ENCODE data around the gene NUAK1. TPM values are rescaled to one million over a fixed set of nuclear protein-coding genes. Genes with fewer than 3 reads are reported as not detected.
A peak's percentile ranks its signal among the peaks of the same experiment; 100 is the strongest.

The NUAK1 gene
- not detected for total RNA-seq

DNA sequence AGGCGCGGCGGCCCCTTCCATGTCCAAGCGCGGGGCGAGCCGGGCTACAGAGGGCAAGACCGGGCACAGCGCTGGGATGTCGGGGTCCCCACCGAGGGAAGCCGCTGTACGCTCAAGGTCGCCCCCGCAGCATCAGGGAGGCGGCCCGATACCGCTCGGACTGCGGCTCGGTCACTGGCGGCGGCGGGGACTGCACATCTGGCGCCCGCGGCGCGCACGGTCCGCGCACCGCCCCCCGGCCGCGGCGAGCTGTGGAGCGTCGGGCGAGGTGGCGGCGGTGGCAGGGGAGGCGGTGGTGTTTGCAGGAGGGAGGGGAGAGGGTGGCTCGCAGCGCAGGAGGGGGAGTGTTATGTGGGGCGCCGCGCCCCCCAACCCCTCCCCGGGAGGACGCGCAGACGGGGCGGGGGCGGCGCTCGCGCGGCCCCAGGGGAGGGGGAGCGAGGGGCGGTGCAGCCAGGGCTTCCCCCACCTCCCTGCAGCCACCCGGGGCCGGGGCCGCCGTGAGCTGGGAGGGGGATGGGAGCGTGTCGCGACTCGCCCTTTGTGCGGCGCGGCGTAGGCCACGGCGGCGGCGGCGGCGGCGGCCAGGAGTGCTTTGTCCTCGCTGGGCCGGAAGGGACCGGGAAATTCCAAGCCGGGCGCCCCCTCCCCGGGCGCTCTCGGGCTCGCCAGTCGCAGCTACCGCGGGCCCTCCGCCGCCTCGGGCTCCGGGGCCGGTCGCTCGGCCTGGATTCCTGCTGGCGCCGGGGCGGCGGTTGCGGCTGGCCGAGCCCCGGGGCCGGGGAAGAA is at the start of gene NUAK1:
Gene NUAK1, minus strand, starts transcription at position 322 of the 789 bp plus-strand sequence. Its CDS starts 301 bp downstream, at position 21.
- CTCF ChIA-PET = interaction anchor here (1.0 kb wide), 1 partner anchor 719 kb away, joined by 3 read pairs; no protein-coding TSS in a partner anchor
- no peaks in the 10 kb centered on the region for H3K4me1 Mint-ChIP-seq (ENCODE audit: low read depth)
- ATAC-seq = peak; percentile 52
- no peak within 1 kb of the TSS for H3K4me3 Mint-ChIP-seq
- H3K9me3 Mint-ChIP-seq (ENCODE audit: insufficient read depth) = no peaks in the 10 kb centered on the region
- H3K27me3 Mint-ChIP-seq (ENCODE audit: low read depth) = peaks cover 54% of the 10 kb centered on the region
- no peak within 1 kb of the TSS for H3K27ac Mint-ChIP-seq
- no peak for DNase-seq
- POLR2A ChIA-PET = no interaction called here
- no peaks in the 10 kb centered on the region for H3K36me3 Mint-ChIP-seq (ENCODE audit: low read depth)

DNA sequence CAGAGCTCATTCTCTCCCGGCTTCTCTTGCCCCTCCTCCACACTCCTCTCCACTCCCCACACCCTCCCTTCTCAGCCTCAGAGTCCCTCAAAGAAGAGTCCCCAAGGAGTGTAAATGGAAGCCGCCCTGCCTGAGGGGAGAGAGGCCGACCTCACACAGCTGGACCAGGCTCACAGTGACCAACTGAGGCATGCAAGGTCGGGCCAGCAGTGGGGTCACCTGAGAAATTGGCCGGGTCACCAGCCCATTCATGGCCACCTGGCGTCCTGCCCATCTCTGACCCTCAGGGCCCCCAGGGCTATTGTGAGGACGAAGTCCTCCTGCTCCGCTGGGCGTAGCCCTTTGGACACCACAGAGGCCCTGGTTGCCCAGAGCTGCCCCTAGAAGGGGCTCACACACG is 49.5 kb upstream of the NUAK1 start:
- Mint-ChIP-seq H3K9me3 (ENCODE audit: insufficient read depth) (no peaks in the 10 kb centered on the region), H3K36me3 (ENCODE audit: low read depth) (no peaks in the 10 kb centered on the region), H3K4me1 (ENCODE audit: low read depth) (no peaks in the 10 kb centered on the region), H3K27me3 (ENCODE audit: low read depth) (peaks cover 12% of the 10 kb centered on the region), H3K27ac (no peak overlapping the region), H3K4me3 (no peak overlapping the region)
- ATAC-seq (no peak), DNase-seq (no peak)
- ChIA-PET POLR2A (no interaction called here), CTCF (no interaction called here)

DNA sequence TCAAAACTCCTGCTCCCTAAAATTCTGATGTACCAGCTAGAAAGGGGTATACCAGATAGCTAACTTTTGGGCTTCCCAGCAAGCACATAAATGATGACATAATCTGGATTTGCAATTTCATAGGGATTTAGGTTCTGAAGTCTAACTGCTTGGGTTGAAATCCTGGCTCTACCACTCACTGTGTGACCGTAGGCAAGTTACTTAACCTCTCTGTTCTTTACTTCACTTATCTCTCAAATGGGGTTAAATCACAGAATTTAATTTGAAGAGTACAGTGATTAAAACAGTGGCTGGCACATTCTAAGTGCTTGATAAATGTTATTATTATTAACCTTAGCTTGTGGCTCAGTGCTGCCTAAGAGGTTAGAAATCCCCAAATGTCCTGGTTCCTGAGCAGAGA is 49.1 kb upstream of the NUAK1 start:
- Mint-ChIP-seq H3K9me3 (ENCODE audit: insufficient read depth) (no peaks in the 10 kb centered on the region), H3K4me3 (no peak overlapping the region), H3K27me3 (ENCODE audit: low read depth) (peaks cover 14% of the 10 kb centered on the region), H3K36me3 (ENCODE audit: low read depth) (no peaks in the 10 kb centered on the region), H3K27ac (no peak overlapping the region), H3K4me1 (ENCODE audit: low read depth) (no peaks in the 10 kb centered on the region)
- ATAC-seq (no peak), DNase-seq (no peak)
- ChIA-PET CTCF (interaction anchor here (1.7 kb wide), 1 partner anchor 52 kb away, joined by 4 read pairs; no protein-coding TSS in a partner anchor), POLR2A (no interaction called here)

DNA sequence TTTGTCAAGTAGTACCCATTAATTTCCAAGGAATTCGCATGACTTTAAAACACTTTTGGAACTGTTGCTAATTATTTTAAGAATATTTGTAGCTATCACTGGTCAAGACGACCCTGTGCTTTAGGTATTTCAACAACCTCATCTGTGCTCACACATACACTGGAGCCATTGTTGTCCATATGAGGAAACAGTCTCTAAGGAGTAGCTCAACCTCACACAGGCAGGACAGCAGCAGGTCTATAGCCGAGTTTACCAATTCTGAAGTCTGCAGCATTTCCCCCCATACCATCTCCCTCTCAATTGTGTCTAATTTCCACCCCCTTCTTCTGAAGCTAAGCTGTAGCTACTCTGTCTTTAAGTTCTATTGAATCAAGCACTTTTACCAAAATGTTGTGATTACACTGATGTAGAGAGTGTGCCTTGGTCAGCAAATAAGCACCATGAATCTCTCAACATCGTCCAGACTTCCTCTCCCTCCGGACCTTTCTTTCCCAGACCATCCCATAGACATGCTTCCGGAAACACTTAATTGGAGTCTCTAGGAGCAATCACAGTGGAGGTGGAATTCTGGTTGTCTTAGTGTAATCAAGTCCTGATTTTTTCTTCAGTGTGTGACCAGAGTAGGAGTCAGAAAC is 48.5 kb upstream of the NUAK1 start:
- no peak for ATAC-seq
- H3K9me3 Mint-ChIP-seq (ENCODE audit: insufficient read depth) = no peaks in the 10 kb centered on the region
- ChIA-PET CTCF (interaction anchor here (1.7 kb wide), 1 partner anchor 51 kb away, joined by 4 read pairs; no protein-coding TSS in a partner anchor), POLR2A (no interaction called here)
- H3K4me3 Mint-ChIP-seq = no peak overlapping the region
- H3K4me1 Mint-ChIP-seq (ENCODE audit: low read depth) = no peaks in the 10 kb centered on the region
- peaks cover 11% of the 10 kb centered on the region for H3K27me3 Mint-ChIP-seq (ENCODE audit: low read depth)
- H3K36me3 Mint-ChIP-seq (ENCODE audit: low read depth) = no peaks in the 10 kb centered on the region
- DNase-seq = no peak
- no peak overlapping the region for H3K27ac Mint-ChIP-seq

DNA sequence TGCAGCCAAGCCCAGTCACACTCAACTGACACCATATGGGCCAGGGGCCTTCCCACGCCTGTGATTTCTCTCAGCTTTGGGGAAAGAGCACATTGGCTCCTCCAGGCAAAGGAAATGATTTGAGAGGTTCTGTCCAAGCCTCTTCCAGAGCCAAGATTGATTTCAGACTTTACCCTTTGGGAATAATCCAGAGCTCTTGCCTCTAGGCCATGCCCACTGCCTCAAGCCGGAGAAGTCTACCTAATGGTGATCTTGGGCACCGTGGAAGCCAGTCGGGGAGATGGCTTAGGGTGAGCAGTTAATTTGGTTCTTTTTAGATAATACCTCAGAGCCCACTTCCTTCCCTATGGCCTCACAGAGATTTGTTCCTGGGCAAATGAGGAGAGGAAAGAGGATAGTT is 45.0 kb upstream of the NUAK1 start:
- DNase-seq (no peak), ATAC-seq (no peak)
- ChIA-PET POLR2A (no interaction called here), CTCF (no interaction called here)
- H3K36me3 Mint-ChIP-seq (ENCODE audit: low read depth) = no peaks in the 10 kb centered on the region
- H3K9me3 Mint-ChIP-seq (ENCODE audit: insufficient read depth) = no peaks in the 10 kb centered on the region
- no peaks in the 10 kb centered on the region for H3K4me1 Mint-ChIP-seq (ENCODE audit: low read depth)
- no peak overlapping the region for H3K27ac Mint-ChIP-seq
- no peak overlapping the region for H3K4me3 Mint-ChIP-seq
- H3K27me3 Mint-ChIP-seq (ENCODE audit: low read depth) = peaks cover 6% of the 10 kb centered on the region

DNA sequence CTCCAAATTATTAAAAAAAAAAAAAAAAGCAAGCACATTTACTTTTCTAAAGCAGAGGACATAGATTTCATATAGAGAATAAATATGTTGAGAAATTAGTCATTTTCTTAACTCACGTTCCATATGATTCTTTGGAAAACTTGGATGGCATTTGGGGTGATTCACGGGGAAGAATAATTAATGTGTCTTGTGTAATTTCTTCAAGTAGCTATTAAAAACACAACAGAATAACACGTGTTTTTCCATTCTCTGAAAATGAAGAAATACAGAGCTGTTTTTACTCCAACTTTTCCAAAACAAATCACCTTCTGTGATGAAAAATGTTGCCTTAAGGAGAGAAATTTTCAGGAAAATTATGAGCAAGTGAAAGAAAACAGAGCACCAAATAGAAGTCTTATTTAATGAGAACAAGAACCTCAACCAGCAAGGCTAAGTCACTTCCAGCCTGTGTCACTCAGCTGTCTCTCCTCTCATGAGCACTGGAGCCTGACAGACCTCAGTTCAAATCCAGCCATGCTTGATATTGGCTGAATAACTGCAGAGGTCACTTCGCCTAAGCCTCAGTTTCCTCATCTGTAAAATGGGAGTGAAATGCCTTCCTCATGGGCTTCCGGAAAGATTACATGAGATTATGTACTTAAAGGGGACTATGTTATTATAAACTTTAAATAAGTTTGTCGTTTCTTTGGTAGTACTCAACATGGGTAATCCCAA is 42.8 kb upstream of the NUAK1 start:
- Mint-ChIP-seq H3K9me3 (ENCODE audit: insufficient read depth) (no peaks in the 10 kb centered on the region), H3K27me3 (ENCODE audit: low read depth) (peaks cover 2% of the 10 kb centered on the region), H3K36me3 (ENCODE audit: low read depth) (no peaks in the 10 kb centered on the region), H3K4me1 (ENCODE audit: low read depth) (no peaks in the 10 kb centered on the region), H3K27ac (no peak overlapping the region), H3K4me3 (no peak overlapping the region)
- DNase-seq (no peak), ATAC-seq (no peak)
- ChIA-PET CTCF (no interaction called here), POLR2A (no interaction called here)

DNA sequence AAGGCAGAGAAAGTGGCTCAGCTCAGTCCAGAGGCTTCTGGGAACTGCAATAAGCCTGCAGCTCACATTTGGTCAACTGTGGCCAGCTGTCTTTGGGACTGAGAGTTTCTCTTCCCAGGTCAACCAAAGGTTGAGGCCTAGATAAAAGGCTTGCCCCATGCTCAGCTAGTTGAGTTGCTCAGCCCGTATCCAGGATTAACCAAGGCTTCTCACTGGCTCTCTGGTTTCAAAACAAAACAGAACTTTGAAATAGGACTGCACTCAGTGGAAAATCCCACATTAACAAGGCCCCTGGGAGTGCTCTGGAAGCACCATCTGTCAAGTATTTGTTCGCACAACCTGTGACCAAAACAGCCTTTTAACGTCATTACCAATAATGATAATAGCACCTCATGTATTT is 40.3 kb upstream of the NUAK1 start:
- DNase-seq = no peak
- H3K27me3 Mint-ChIP-seq (ENCODE audit: low read depth) = peaks cover 2% of the 10 kb centered on the region
- no peaks in the 10 kb centered on the region for H3K36me3 Mint-ChIP-seq (ENCODE audit: low read depth)
- CTCF ChIA-PET = no interaction called here
- POLR2A ChIA-PET = no interaction called here
- no peak for ATAC-seq
- no peak overlapping the region for H3K4me3 Mint-ChIP-seq
- H3K27ac Mint-ChIP-seq = no peak overlapping the region
- H3K9me3 Mint-ChIP-seq (ENCODE audit: insufficient read depth) = no peaks in the 10 kb centered on the region
- H3K4me1 Mint-ChIP-seq (ENCODE audit: low read depth) = no peaks in the 10 kb centered on the region

DNA sequence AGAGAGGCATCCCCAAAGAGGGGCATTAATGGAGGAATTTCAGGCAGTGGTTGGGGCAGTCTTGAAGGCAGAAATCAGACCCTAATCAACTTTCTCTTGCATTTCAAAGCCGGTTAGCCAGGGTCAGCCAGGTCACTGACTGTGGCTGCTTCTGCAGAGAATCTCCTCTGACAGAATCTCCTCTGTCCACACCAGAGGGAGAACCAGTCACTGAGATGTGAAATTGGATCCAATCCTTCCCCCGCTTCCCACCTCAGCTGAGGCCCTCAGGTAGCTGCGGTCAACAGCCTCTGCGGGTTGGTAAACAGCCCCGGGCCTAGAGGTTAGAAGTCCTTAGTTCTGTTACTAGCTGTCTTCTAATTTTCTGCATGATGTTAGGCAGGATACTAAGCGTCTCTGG is 39.8 kb upstream of the NUAK1 start:
- CTCF ChIA-PET = no interaction called here
- ATAC-seq (no peak), DNase-seq (no peak)
- H3K4me1 Mint-ChIP-seq (ENCODE audit: low read depth) = no peaks in the 10 kb centered on the region
- POLR2A ChIA-PET = no interaction called here
- H3K4me3 Mint-ChIP-seq = no peak overlapping the region
- H3K27me3 Mint-ChIP-seq (ENCODE audit: low read depth) = peaks cover 2% of the 10 kb centered on the region
- no peaks in the 10 kb centered on the region for H3K9me3 Mint-ChIP-seq (ENCODE audit: insufficient read depth)
- H3K27ac Mint-ChIP-seq = no peak overlapping the region
- H3K36me3 Mint-ChIP-seq (ENCODE audit: low read depth) = no peaks in the 10 kb centered on the region

DNA sequence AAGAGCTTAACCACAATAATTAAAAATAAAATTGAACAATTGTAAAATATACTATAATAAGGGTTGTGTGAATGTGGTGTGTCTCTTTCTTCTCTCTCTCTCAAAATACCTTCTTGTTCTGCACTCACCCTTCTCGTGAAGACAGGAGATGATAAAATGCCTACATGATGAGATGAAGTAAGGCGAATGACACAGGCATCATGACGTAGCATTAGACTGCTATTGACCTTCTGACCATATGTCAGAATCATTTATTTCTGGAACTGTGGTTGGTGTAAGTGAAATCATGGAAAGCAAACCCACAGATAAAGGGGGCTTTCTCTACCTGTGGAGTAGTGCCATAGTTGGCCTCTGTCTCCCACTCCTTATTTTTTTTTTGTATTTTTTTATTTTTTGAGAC is 37.8 kb upstream of the NUAK1 start:
- POLR2A ChIA-PET = no interaction called here
- no peak overlapping the region for H3K27ac Mint-ChIP-seq

DNA sequence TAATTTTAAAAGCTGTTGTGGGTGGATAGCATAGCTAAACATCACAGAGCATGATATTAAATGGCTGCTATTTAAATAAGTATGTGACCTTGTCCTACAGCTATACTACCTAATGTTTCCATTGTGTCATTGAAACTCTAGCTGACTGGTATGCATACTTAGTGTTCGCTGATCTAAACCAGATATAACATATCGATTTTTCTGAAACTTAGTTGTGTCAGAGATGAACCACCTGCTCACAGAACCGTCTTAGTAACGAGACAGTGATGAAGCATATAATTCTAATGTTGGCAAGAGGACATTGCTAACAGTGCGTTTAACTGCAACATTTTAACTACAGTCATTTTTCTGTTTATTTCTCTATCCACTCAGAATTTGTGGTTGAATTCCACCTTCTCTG is 36.1 kb upstream of the NUAK1 start:
- DNase-seq (no peak), ATAC-seq (no peak)
- Mint-ChIP-seq H3K27ac (no peak overlapping the region), H3K9me3 (ENCODE audit: insufficient read depth) (no peaks in the 10 kb centered on the region), H3K4me3 (no peak overlapping the region), H3K36me3 (ENCODE audit: low read depth) (no peaks in the 10 kb centered on the region), H3K4me1 (ENCODE audit: low read depth) (no peaks in the 10 kb centered on the region), H3K27me3 (ENCODE audit: low read depth) (peaks cover 19% of the 10 kb centered on the region)
- ChIA-PET CTCF (no interaction called here), POLR2A (no interaction called here)

More for the DNA sequence above, 37.8 kb upstream of the NUAK1 start:
- DNase-seq (no peak), ATAC-seq (no peak)
- no peaks in the 10 kb centered on the region for H3K36me3 Mint-ChIP-seq (ENCODE audit: low read depth)
- no peak overlapping the region for H3K4me3 Mint-ChIP-seq
- H3K27me3 Mint-ChIP-seq (ENCODE audit: low read depth) = peaks cover 11% of the 10 kb centered on the region
- no peaks in the 10 kb centered on the region for H3K9me3 Mint-ChIP-seq (ENCODE audit: insufficient read depth)
- CTCF ChIA-PET = no interaction called here
- no peaks in the 10 kb centered on the region for H3K4me1 Mint-ChIP-seq (ENCODE audit: low read depth)

DNA sequence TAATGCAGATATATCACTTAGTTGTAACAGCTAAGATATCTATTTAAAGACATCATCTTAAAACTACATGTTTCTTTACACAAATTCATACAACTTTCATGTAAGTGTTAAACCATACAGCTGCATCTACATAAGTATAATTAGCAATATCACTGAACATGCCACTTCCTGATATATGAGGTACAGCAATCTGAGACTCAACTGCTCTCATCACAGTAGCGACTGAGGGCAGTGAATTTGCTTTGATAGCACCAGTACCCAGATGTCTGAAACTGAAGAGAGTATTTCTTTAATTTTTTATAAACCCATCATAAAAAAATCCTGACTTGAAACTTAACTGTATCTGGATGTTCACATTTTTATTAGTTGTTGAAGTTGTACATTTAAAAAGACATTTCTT is 34.7 kb upstream of the NUAK1 start:
- H3K9me3 Mint-ChIP-seq (ENCODE audit: insufficient read depth) = no peaks in the 10 kb centered on the region
- H3K27me3 Mint-ChIP-seq (ENCODE audit: low read depth) = peaks cover 22% of the 10 kb centered on the region
- DNase-seq (no peak), ATAC-seq (no peak)
- POLR2A ChIA-PET = no interaction called here
- H3K4me1 Mint-ChIP-seq (ENCODE audit: low read depth) = no peaks in the 10 kb centered on the region
- H3K4me3 Mint-ChIP-seq = no peak overlapping the region
- H3K36me3 Mint-ChIP-seq (ENCODE audit: low read depth) = no peaks in the 10 kb centered on the region
- H3K27ac Mint-ChIP-seq = no peak overlapping the region
- CTCF ChIA-PET = no interaction called here

DNA sequence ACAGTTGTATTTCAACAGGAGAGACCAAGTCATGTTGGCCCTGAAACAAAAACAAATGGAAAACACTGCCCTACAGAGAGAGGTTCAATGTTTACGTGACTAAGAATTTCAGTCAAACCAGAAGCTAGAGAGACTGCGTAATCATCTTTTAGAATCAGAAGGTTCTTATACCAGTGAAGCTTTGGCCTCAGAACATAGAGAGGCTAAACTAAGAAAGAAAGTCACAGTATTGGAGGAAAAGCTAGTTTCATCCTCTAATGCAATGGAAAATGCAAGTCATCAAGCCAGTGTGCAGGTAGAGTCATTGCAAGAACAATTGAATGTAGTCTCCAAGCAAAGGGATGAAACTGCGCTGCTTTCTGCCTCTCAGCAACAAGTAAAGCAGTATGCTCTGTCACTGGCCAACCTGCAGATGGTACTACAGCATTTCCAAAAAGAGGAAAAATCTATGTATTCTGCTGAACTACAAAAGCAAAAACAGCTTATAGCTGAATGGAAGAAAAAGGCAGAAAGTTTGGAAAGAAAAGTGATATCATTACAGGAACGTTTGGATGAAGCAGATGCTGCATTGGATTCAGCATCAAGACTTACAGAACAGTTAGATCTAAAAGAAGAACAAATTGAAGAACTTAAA is 32.5 kb upstream of the NUAK1 start:
- no peak for ATAC-seq
- DNase-seq = no peak
- H3K9me3 Mint-ChIP-seq (ENCODE audit: insufficient read depth) = no peaks in the 10 kb centered on the region
- H3K27ac Mint-ChIP-seq = no peak overlapping the region
- no peaks in the 10 kb centered on the region for H3K4me1 Mint-ChIP-seq (ENCODE audit: low read depth)
- POLR2A ChIA-PET = no interaction called here
- no peak overlapping the region for H3K4me3 Mint-ChIP-seq
- peaks cover 29% of the 10 kb centered on the region for H3K27me3 Mint-ChIP-seq (ENCODE audit: low read depth)
- CTCF ChIA-PET = interaction anchor here (0.6 kb wide), 1 partner anchor 20 kb away, joined by 3 read pairs; no protein-coding TSS in a partner anchor
- H3K36me3 Mint-ChIP-seq (ENCODE audit: low read depth) = no peaks in the 10 kb centered on the region

All from activated CD8-positive, alpha-beta T cell treated with anti-CD3 and anti-CD28 coated beads, Interleukin-2, amount 10 ng/mL, durations not matched to agents 7 days and 5 days (primary cell).